Mucosa of descending colon (tissue), 3 donors: Measurements from ENCODE around the gene SBSN. TPM values are rescaled to one million over a fixed set of nuclear protein-coding genes. Genes with fewer than 3 reads are reported as not detected.

ENCODE experiments used
- ATAC-seq: fragments of 200-7000 bp; cut with Tn5 transposase; one replicate; pipeline ENCODE4 v1.9.1; 2020; ENCODE audit warnings: mild to moderate bottlenecking, moderate library complexity
- DNase-seq, 3 donors: peaks; one replicate each; pipeline ENCODE4 v3.0.0-alpha.2; 2020
- H3K36me3 ChIP-seq: fragments of 200-600 bp; one replicate; pipeline ENCODE4 v1.8.0; 2021; ENCODE audit warnings: low read depth, mild to moderate bottlenecking
- H3K4me1 ChIP-seq: fragments of 200-600 bp; one replicate; pipeline ENCODE4 v1.8.0; 2021; ENCODE audit warnings: low read depth, mild to moderate bottlenecking
- H3K4me3 ChIP-seq: fragments of 200-600 bp; one replicate; pipeline ENCODE4 v1.8.0; 2021; ENCODE audit warnings: mild to moderate bottlenecking
- H3K9me3 ChIP-seq: fragments of 200-600 bp; one replicate; pipeline ENCODE4 v1.8.0; 2021; ENCODE audit warnings: mild to moderate bottlenecking
- CTCF ChIP-seq: fragments of 200-600 bp; IDR thresholded peaks from one replicate; pipeline ENCODE4 v1.8.0; 2022; ENCODE audit warnings: antibody characterized with exemption, mild to moderate bottlenecking
- intact Hi-C, 2 donors: fragments of 100-400 bp; cut with DNase I in 1 of 2; cut with micrococcal nuclease in 1 of 2; formaldehyde crosslinking; loops; one replicate each; pipeline versions ENCODE4 v1.11.0 to v1.11.1; 2022; cut with DNase I, micrococcal nuclease
- total RNA-seq, 3 donors: library from RNA; stranded (reverse); fragmentation: NEBNext Ultra II Directional in 2 of 3; extraction: Animal tissue kit (Norgen Biotek cat#: 25700) in 2 of 3; gene quantifications; one replicate each; pipeline versions ENCODE4 v1.2.1 to v1.2.4, GENCODE V29; 2021 to 2023
- donor health status: DM: no; HTN: no; CAD: no; lungs with moderate emphysema.
- donor health status: DM: no; HTN: no; CAD: no.
- donor health status: DM: no; HTN: yes; CAD: no.

SBSN gene
- total RNA-seq, 3 donors from 2014 or later, result not detected

DNA sequence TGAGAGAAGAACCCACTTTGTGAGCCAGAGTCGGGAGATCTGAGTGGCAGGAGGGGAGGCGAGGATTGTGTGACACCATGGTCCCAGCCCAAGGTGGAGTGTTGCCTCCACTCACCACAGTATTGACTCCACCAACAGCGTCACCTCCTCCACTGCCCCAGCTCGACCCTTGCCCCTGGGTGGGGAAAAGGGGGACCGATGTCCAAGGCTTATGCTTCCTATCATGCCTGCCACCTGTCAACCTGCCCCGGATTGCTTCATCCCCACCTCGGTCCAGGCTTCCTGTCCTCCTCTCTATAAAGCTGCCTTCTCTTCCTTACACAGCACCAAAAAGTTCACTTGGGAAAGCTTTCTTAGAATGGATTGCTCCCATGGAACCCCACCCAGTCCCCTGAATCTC, 22.1 kb downstream of the SBSN start:
- no peaks in the 10 kb centered on the region for H3K36me3 ChIP-seq
- TF ChIP-seq CTCF, result no peak
- intact Hi-C loops, result no loop called here
- ATAC-seq, result no peak
- H3K4me3 ChIP-seq, result no peak overlapping the region
- no peak for DNase-seq
- no peaks in the 10 kb centered on the region for H3K9me3 ChIP-seq
- peaks cover 9% of the 10 kb centered on the region for H3K4me1 ChIP-seq

DNA sequence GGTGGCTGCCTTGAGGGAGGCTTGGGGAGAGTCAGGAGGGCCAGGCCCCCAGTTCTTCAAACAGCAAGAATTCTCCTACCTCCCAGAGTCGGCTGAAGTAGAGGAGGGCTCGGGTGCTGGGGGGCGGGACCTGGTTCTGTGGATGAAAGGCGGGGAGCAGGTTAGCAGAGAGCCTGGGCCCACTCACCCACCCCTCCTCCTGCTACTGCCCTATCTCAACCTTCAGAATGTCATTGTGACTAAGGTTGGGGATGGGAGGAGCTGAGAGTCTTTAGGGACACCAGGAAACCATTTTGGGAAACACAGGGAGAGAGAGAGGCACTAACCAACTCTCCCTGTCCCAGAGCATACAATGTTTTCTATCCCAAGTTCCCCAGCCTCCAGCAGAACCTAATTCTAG, 25.4 kb downstream of the SBSN start:
- Histone ChIP-seq H3K9me3 (no peaks in the 10 kb centered on the region), H3K4me1 (no peaks in the 10 kb centered on the region), H3K36me3 (no peaks in the 10 kb centered on the region), H3K4me3 (no peak overlapping the region)
- ATAC-seq (no peak), DNase-seq (no peak)
- intact Hi-C loops, result no loop called here
- no peak for TF ChIP-seq CTCF

GRCh38 chr19:35501684-35502083, 26.4 kb downstream of the SBSN start:
- intact Hi-C loops, result no loop called here

GRCh38 chr19:35500611-35501010, 27.5 kb downstream of the SBSN start:
- Histone ChIP-seq H3K36me3 (no peaks in the 10 kb centered on the region), H3K4me1 (no peaks in the 10 kb centered on the region), H3K4me3 (no peak overlapping the region), H3K9me3 (no peaks in the 10 kb centered on the region)
- no peak for ATAC-seq
- no peak for DNase-seq
- TF ChIP-seq CTCF, result no peak
- intact Hi-C loops, result no loop called here

More at GRCh38 chr19:35501684-35502083, 26.4 kb downstream of the SBSN start:
- DNase-seq (no peak), ATAC-seq (no peak)
- Histone ChIP-seq H3K9me3 (no peaks in the 10 kb centered on the region), H3K36me3 (no peaks in the 10 kb centered on the region), H3K4me1 (no peaks in the 10 kb centered on the region), H3K4me3 (no peak overlapping the region)
- TF ChIP-seq CTCF, result no peak

- TF ChIP-seq CTCF, result no peak
- H3K9me3 ChIP-seq, result no peaks in the 10 kb centered on the region
- H3K4me3 ChIP-seq, result no peak overlapping the region
- H3K36me3 ChIP-seq, result no peaks in the 10 kb centered on the region
- peaks cover 6% of the 10 kb centered on the region for H3K4me1 ChIP-seq
- DNase-seq (no peak), ATAC-seq (no peak)
- intact Hi-C loops, result loop anchor here in 1 of 2 donors (10.0 kb wide), 1 partner anchor 144 kb away; the partner anchor contains the start of gene FFAR3
Observed at GRCh38 chr19:35498984-35499527, 29.1 kb downstream of the SBSN start.

GRCh38 chr19:35498220-35498619, 29.9 kb downstream of the SBSN start:
- H3K36me3 ChIP-seq, result no peaks in the 10 kb centered on the region
- no peak for ATAC-seq
- DNase-seq, result no peak
- TF ChIP-seq CTCF, result no peak
- peaks cover 6% of the 10 kb centered on the region for H3K4me1 ChIP-seq
- H3K9me3 ChIP-seq, result no peaks in the 10 kb centered on the region
- intact Hi-C loops, result loop anchor here in 1 of 2 donors (10.0 kb wide), 1 partner anchor 143 kb away; the partner anchor contains the start of gene FFAR3
- no peak overlapping the region for H3K4me3 ChIP-seq
